Motor neuron (in vitro differentiated cells): Measurements from ENCODE around the gene IL11. TPM values are rescaled to one million over a fixed set of nuclear protein-coding genes. Genes with fewer than 3 reads are reported as not detected.
A peak's percentile ranks its signal among the peaks of the same experiment; 100 is the strongest.
"Not testable (repeated sequence)": the region's sequence is repeated elsewhere in the genome, so short reads cannot be mapped to it uniquely, and the experiment has no call there.

ENCODE experiments used
- ATAC-seq, 8 experiments: fragments of 200-7000 bp; cut with Tn5 transposase; replicated peaks in 6 of 8; 2 replicates each; pipeline ENCODE4 v1.8.0; 2021; ENCODE audit warnings: mild to moderate bottlenecking in 8 of 8, moderate library complexity in 8 of 8
- H3K27ac ChIP-seq, 2 donors: fragments of 250-450 bp; sonication (Bioruptor Pico); 2 replicates each; pipeline ENCODE4 v1.9.0; 2021; ENCODE audit warnings: antibody characterized with exemption in 2 of 2, mild to moderate bottlenecking in 2 of 2, moderate library complexity in 1 of 2
- H3K4me1 ChIP-seq, 2 donors: fragments of 250-450 bp; sonication (Bioruptor Pico); replicated peaks in 1 of 2; 2 replicates each; pipeline ENCODE4 v1.6.1; 2021; ENCODE audit warnings: antibody characterized with exemption in 2 of 2, mild to moderate bottlenecking in 2 of 2, moderate library complexity in 1 of 2
- H3K4me3 ChIP-seq, 5 donors: fragments of 250-450 bp; sonication (Bioruptor Pico); 2 replicates each; pipeline ENCODE4 v1.9.0; 2021; ENCODE audit warnings: antibody characterized with exemption in 5 of 5, mild to moderate bottlenecking in 5 of 5, moderate library complexity in 4 of 5
- WGBS, 10 experiments: fragments of 450-650 bp; shearing (Covaris generic); methylation state at CpG; one replicate each; pipeline ENCODE4 v1.0.0; 2022; 5-methylcytosine and 5-hydroxymethylcytosine counted together
- in situ Hi-C, 9 experiments: fragments of 400-800 bp; cut with MboI; loops; one replicate each; pipeline ENCODE4 v1.15.0; 2021; ENCODE audit warnings: low sequenced_read_pairs in 9 of 9, low pct_unique_long_range_greater_than_20kb in 2 of 9; ENCODE audit not compliant: unreplicated experiment in 9 of 9
- total RNA-seq, 8 experiments: library from RNA; unstranded; fragments of 300-600 nt; gene quantifications; 2 replicates each; pipeline versions ENCODE4 v1.2.3 to v1.2.4, GENCODE V29; 2022

Gene IL11
- total RNA-seq, 8 experiments from 2014 or later, result 0.10 to 2.4 (median 0.43) TPM

GRCh38 chr19:55339889-55340783 is 30.1 kb downstream of the IL11 start:
- 0% methylated on average over 2 of the region's 44 CpGs; no CpG with 5 or more reads in 9 of the 10 experiments for WGBS, 10 experiments
- Histone ChIP-seq H3K4me3 (peak overlapping the region; percentile 49 to 62 (median 56)), H3K27ac (peak overlapping the region; percentile 86 to 88), H3K4me1 (peaks cover 6 to 8% of the 10 kb centered on the region in 2 donors)
- ATAC-seq, result peak in 2 of 8 experiments; percentile 3 to 13
- in situ Hi-C loops, result no loop called here

- WGBS, 10 experiments, result 0 to 3% (median 0%) methylated on average over 1 to 16 of the region's 63 CpGs; no CpG with 5 or more reads in 5 of the 10 experiments
- peaks cover 6 to 8% of the 10 kb centered on the region in 2 donors for H3K4me1 ChIP-seq
- H3K4me3 ChIP-seq, result peak within 1 kb of the TSS; percentile 49 to 62 (median 56)
- peak; percentile 74 to 88 (median 85) for ATAC-seq
- peak within 1 kb of the TSS; percentile 94 to 100 for H3K27ac ChIP-seq
- in situ Hi-C loops, result no loop called here
These were observed 31.0 kb downstream of the IL11 start, which contains the start of gene KMT5C for GRCh38 chr19:55339105-55339888. TSS of gene KMT5C (plus strand) at chr19:55339876. CDS start at chr19:55341937, 2,061 bp downstream.

GRCh38 chr19:55336101-55336500 is 34.2 kb downstream of the IL11 start:
- 1 to 88% (median 67%) methylated on average over 2 to 7 of the region's 7 CpGs; no CpG with 5 or more reads in 2 of the 10 experiments for WGBS, 10 experiments
- in situ Hi-C loops, result no loop called here
- no peak overlapping the region for H3K4me3 ChIP-seq
- H3K4me1 ChIP-seq, result peaks cover 0 to 5% of the 10 kb centered on the region in 2 donors
- no peak for ATAC-seq
- no peak overlapping the region for H3K27ac ChIP-seq

- 64 to 100% (median 80%) methylated on average over 3 to 10 of the region's 11 CpGs; no CpG with 5 or more reads in 1 of the 10 experiments for WGBS, 10 experiments
These were observed 36.4 kb downstream of the IL11 start for GRCh38 chr19:55333870-55334269.

GRCh38 chr19:55329791-55330190 is 40.5 kb downstream of the IL11 start:
- H3K4me3 ChIP-seq, ATAC-seq, H3K27ac ChIP-seq, in situ Hi-C loops, H3K4me1 ChIP-seq: not testable (repeated sequence)
- WGBS, 10 experiments, result 0 to 100% (median 86%) methylated on average over 1 to 4 of the region's 6 CpGs; no CpG with 5 or more reads in 1 of the 10 experiments

More at GRCh38 chr19:55333870-55334269, 36.4 kb downstream of the IL11 start:
- in situ Hi-C loops, result no loop called here
- no peak overlapping the region for H3K4me3 ChIP-seq
- H3K4me1 ChIP-seq, result peaks cover 0 to 5% of the 10 kb centered on the region in 2 donors
- peak in 7 of 8 experiments; percentile 1 to 38 (median 16) for ATAC-seq
- H3K27ac ChIP-seq, result no peak overlapping the region

GRCh38 chr19:55328774-55329318 is 41.4 kb downstream of the IL11 start:
- 14 to 91% (median 67%) methylated on average over 1 to 4 of the region's 4 CpGs; no CpG with 5 or more reads in 1 of the 10 experiments for WGBS, 10 experiments
- H3K4me1 ChIP-seq, H3K4me3 ChIP-seq, in situ Hi-C loops, H3K27ac ChIP-seq: not testable (repeated sequence)
- ATAC-seq, result peak in 2 of 8 experiments; percentile 56 to 67

- no peak within 1 kb of the TSS for H3K4me3 ChIP-seq
- WGBS, 10 experiments, result 81 to 100% (median 94%) methylated on average over 1 to 11 of the region's 14 CpGs; no CpG with 5 or more reads in 1 of the 10 experiments
- no peaks in the 10 kb centered on the region for H3K4me1 ChIP-seq
- H3K27ac ChIP-seq, result no peak within 1 kb of the TSS
- no peak for ATAC-seq
- in situ Hi-C loops, result no loop called here
These were observed 45.1 kb downstream of the IL11 start, which contains the start of gene TMEM150B for GRCh38 chr19:55325172-55325571. TSS of gene TMEM150B (minus strand) at chr19:55325341. CDS start at chr19:55321036, 4,305 bp downstream.

GRCh38 chr19:55324662-55325061 is 45.6 kb downstream of the IL11 start:
- Histone ChIP-seq H3K4me3 (no peak overlapping the region), H3K27ac (no peak overlapping the region), H3K4me1 (peaks cover 0 to 2% of the 10 kb centered on the region in 2 donors)
- no peak for ATAC-seq
- WGBS, 10 experiments, result 71 to 91% methylated on average over 1 to 4 of the region's 6 CpGs; no CpG with 5 or more reads in 8 of the 10 experiments
- in situ Hi-C loops, result no loop called here

GRCh38 chr19:55322204-55322885 is 47.9 kb downstream of the IL11 start:
- H3K27ac ChIP-seq, result no peak overlapping the region
- no peak overlapping the region for H3K4me3 ChIP-seq
- peaks cover 0 to 2% of the 10 kb centered on the region in 2 donors for H3K4me1 ChIP-seq
- 60 to 89% (median 67%) methylated on average over 1 to 4 of the region's 12 CpGs; no CpG with 5 or more reads in 7 of the 10 experiments for WGBS, 10 experiments
- no peak for ATAC-seq
- in situ Hi-C loops, result no loop called here

GRCh38 chr19:55321466-55322137 is 48.7 kb downstream of the IL11 start:
- WGBS, 10 experiments, result 20 to 100% (median 75%) methylated on average over 1 to 5 of the region's 9 CpGs; no CpG with 5 or more reads in 4 of the 10 experiments
- ATAC-seq, result no peak
- H3K27ac ChIP-seq, result no peak overlapping the region
- in situ Hi-C loops, result no loop called here
- peaks cover 0 to 2% of the 10 kb centered on the region in 2 donors for H3K4me1 ChIP-seq
- no peak overlapping the region for H3K4me3 ChIP-seq

GRCh38 chr19:55320844-55321419 is 49.3 kb downstream of the IL11 start:
- no peak overlapping the region for H3K4me3 ChIP-seq
- peaks cover 0 to 2% of the 10 kb centered on the region in 2 donors for H3K4me1 ChIP-seq
- no peak for ATAC-seq
- in situ Hi-C loops, result no loop called here
- no peak overlapping the region for H3K27ac ChIP-seq
- 40 to 73% methylated on average over 1 to 2 of the region's 8 CpGs; no CpG with 5 or more reads in 8 of the 10 experiments for WGBS, 10 experiments
